K562 (cell line): ENCODE results near the gene NDRG3. TPM values are rescaled to one million over a fixed set of nuclear protein-coding genes. Genes with fewer than 3 reads are reported as not detected.

ENCODE experiments used
- ARID1B ChIP-seq: fragments of 450-650 bp; IDR thresholded peaks from 2 replicates; pipeline ENCODE4 v1.6.1; 2016; ENCODE audit warnings: antibody characterized with exemption, mild to moderate bottlenecking, inconsistent platforms
- BRD4 ChIP-seq: fragments of 200-600 bp; sonication (generic); IDR thresholded peaks from 2 replicates; pipeline ENCODE4 v1.6.1; 2017; ENCODE audit warnings: inconsistent platforms
- DPF2 ChIP-seq: fragments of 450-650 bp; IDR thresholded peaks from 2 replicates; pipeline ENCODE4 v1.6.1; 2016
- FOSL1 ChIP-seq: fragments of 200-800 bp; sonication (Bioruptor generic); conservative IDR thresholded peaks from 2 replicates; pipeline ENCODE4 v1.6.1; 2016; ENCODE audit warnings: missing genetic modification characterization, missing compliant biosample characterization
- GATAD2B ChIP-seq: fragments of 450-650 bp; IDR thresholded peaks from 2 replicates; pipeline ENCODE4 v1.6.1; 2017; ENCODE audit warnings: mild to moderate bottlenecking, borderline replicate concordance
- HLTF ChIP-seq: fragments of 450-650 bp; IDR thresholded peaks from 2 replicates; pipeline ENCODE4 v1.6.1; 2016
- KDM5B ChIP-seq: fragments of 200-600 bp; sonication (generic); IDR thresholded peaks from 2 replicates; pipeline ENCODE4 v1.6.1; 2012; ENCODE audit warnings: low read depth, mild to moderate bottlenecking, moderate library complexity, low read length, control low read depth, inconsistent platforms; ENCODE audit not compliant: insufficient replicate concordance
- MCM7 ChIP-seq, 2 experiments: fragments of 450-650 bp; IDR thresholded peaks; 2 replicates each; pipeline ENCODE4 v1.6.1; 2016 to 2018
- MEIS2 ChIP-seq: fragments of 450-650 bp; IDR thresholded peaks from 2 replicates; pipeline ENCODE4 v1.6.1; 2014; ENCODE audit warnings: mild to moderate bottlenecking; ENCODE audit not compliant: partially characterized antibody
- MTA3 ChIP-seq: fragments of 450-650 bp; formaldehyde crosslinking; IDR thresholded peaks from 2 replicates; pipeline ENCODE4 v1.6.1; 2017; ENCODE audit warnings: mild to moderate bottlenecking, borderline replicate concordance
- POU5F1 ChIP-seq: fragments of 150-350 bp; IDR thresholded peaks from 2 replicates; pipeline ENCODE4 v1.6.1; 2014; ENCODE audit warnings: borderline replicate concordance, low read length, low read depth, mild to moderate bottlenecking; ENCODE audit not compliant: partially characterized antibody
- RBM34 ChIP-seq: fragments of 200-400 bp; formaldehyde crosslinking; IDR thresholded peaks from 2 replicates; pipeline ENCODE4 v1.6.1; 2018; ENCODE audit warnings: low read length, borderline replicate concordance; ENCODE audit not compliant: insufficient read depth
- SNIP1 ChIP-seq: fragments of 450-650 bp; IDR thresholded peaks from 2 replicates; pipeline ENCODE4 v1.7.1; 2017; ENCODE audit warnings: low read depth, mild to moderate bottlenecking
- ZNF431 ChIP-seq: sonication (generic); formaldehyde crosslinking; IDR thresholded peaks from 2 replicates; pipeline ENCODE4 v1.8.0; 2022; ENCODE audit warnings: mild to moderate bottlenecking, missing genetic modification reagents
- ZNF586 ChIP-seq: fragments of 450-650 bp; formaldehyde crosslinking; conservative IDR thresholded peaks from 2 replicates; pipeline ENCODE4 v1.4.0; 2020; ENCODE audit warnings: mild to moderate bottlenecking, moderate library complexity
- ZNF717 ChIP-seq: fragments of 250-450 bp; sonication (Bioruptor Pico); IDR thresholded peaks from 2 replicates; pipeline ENCODE4 v1.5.0; 2021
- polyA plus RNA-seq, 8 experiments: library from polyadenylated mRNA; depleted of rRNA in 4 of 8; stranded (reverse) in 5 of 8; unstranded in 3 of 8; fragments of >200 nt; fragmentation: Nextera tagmentation in 2 of 8; fragmentation: Illumina TruSeq in 1 of 8; extraction: Ambion mirVana in 2 of 8; extraction: Trizol in 1 of 8; gene quantifications; 2 replicates each; pipeline versions ENCODE4 v1.2.1 to v1.2.3, GENCODE V29; 2011 to 2014; ENCODE audit warnings: inconsistent platforms in 1 of 8, missing spikeins in 1 of 8
- total RNA-seq, 7 experiments: library from RNA; depleted of rRNA in 6 of 7; stranded (reverse); fragments of >200 nt in 6 of 7; fragmentation: Illumina TruSeq in 2 of 7; extraction: Trizol in 2 of 7; gene quantifications; 2 replicates each; pipeline versions ENCODE4 v1.2.1 to v1.2.3, GENCODE V29; 2011 to 2021; ENCODE audit warnings: low replicate concordance in 1 of 7
- TF ChIP-seq, protein P1 (sequence below): fragments of 450-650 bp; IDR thresholded peaks from 2 replicates; pipeline ENCODE4 v1.6.1; 2016; ENCODE audit warnings: low read depth
- TF ChIP-seq, protein P2 (sequence below): sonication (generic); formaldehyde crosslinking; IDR thresholded peaks from 2 replicates; pipeline ENCODE4 v1.8.0; 2023; ENCODE audit warnings: mild to moderate bottlenecking, missing genetic modification reagents
- TF ChIP-seq, protein P3 (sequence below): fragments of 450-650 bp; conservative IDR thresholded peaks from 2 replicates; pipeline ENCODE4 v1.6.1; 2016; ENCODE audit warnings: missing genetic modification characterization, low read depth, mild to moderate bottlenecking, missing compliant biosample characterization, moderate library complexity

Gene NDRG3
- total and polyA plus RNA-seq, 9 of the 15 experiments (the other 6 are each of a cell fraction or from before 2014, with no cell fraction given): 14.6 to 39.4 (median 24.4) TPM

DNA sequence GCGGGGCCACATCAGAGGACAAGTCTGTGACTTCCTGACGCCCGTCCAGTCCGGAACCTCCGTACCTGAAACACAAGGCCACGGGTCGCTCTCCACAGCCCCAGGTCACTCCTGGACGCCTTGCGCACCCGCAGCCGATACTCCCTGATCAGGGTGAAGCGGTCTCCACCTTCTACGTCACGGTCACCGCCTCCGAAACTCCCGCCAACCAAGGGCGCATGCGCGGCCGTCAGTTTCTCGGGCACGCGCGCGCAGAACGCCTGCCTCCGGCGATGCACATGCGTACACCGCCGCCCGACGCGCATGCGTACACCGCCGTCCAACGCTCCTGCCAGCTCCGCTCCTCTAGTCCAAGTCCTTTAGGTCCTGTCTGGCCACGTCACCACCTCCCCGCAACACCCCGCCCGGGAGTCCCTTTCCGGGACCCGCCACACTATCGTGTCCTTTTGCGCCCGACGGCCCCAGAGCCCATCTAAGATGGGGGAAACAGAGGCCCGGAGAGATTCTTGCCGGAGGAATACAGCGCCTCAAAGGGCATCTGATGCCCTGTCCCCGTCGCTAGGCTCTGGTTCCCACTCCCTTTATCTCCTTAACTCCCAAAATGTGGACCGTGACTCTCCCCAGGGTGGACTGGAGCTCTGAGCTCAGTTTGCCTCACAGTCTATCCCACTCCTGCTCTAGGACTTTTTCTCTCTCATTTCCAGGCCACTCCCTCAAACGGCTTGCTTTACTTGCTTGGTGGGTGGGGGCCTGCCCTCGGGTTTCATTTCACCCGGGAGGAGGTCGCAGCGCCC, 27.9 kb upstream of the NDRG3 start, which contains the start of gene DSN1 (continued):
- TF ChIP-seq, protein P1, sequence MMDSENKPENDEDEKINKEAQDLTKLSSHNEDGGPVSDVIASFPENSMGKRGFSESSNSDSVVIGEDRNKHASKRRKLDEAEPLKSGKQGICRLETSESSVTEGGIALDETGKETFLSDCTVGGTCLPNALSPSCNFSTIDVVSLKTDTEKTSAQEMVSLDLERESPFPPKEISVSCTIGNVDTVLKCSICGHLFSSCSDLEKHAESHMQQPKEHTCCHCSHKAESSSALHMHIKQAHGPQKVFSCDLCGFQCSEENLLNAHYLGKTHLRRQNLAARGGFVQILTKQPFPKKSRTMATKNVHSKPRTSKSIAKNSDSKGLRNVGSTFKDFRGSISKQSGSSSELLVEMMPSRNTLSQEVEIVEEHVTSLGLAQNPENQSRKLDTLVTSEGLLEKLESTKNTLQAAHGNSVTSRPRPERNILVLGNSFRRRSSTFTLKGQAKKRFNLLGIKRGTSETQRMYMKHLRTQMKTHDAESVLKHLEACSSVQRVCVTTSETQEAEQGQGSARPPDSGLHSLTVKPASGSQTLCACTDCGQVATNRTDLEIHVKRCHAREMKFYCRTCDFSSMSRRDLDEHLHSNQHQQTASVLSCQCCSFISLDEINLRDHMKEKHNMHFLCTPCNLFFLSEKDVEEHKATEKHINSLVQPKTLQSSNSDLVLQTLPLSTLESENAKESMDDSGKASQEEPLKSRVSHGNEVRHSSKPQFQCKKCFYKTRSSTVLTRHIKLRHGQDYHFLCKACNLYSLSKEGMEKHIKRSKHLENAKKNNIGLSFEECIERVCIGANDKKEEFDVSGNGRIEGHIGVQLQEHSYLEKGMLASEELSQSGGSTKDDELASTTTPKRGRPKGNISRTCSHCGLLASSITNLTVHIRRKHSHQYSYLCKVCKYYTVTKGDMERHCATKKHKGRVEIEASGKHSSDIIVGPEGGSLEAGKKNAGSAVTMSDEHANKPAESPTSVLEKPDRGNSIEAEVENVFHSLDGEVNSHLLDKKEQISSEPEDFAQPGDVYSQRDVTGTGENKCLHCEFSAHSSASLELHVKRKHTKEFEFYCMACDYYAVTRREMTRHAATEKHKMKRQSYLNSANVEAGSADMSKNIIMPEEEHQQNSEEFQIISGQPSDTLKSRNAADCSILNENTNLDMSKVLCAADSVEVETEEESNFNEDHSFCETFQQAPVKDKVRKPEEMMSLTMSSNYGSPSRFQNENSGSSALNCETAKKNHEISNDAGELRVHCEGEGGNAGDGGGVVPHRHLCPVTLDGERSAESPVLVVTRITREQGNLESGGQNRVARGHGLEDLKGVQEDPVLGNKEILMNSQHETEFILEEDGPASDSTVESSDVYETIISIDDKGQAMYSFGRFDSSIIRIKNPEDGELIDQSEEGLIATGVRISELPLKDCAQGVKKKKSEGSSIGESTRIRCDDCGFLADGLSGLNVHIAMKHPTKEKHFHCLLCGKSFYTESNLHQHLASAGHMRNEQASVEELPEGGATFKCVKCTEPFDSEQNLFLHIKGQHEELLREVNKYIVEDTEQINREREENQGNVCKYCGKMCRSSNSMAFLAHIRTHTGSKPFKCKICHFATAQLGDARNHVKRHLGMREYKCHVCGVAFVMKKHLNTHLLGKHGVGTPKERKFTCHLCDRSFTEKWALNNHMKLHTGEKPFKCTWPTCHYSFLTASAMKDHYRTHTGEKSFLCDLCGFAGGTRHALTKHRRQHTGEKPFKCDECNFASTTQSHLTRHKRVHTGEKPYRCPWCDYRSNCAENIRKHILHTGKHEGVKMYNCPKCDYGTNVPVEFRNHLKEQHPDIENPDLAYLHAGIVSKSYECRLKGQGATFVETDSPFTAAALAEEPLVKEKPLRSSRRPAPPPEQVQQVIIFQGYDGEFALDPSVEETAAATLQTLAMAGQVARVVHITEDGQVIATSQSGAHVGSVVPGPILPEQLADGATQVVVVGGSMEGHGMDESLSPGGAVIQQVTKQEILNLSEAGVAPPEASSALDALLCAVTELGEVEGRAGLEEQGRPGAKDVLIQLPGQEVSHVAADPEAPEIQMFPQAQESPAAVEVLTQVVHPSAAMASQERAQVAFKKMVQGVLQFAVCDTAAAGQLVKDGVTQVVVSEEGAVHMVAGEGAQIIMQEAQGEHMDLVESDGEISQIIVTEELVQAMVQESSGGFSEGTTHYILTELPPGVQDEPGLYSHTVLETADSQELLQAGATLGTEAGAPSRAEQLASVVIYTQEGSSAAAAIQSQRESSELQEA: no peak
- TF ChIP-seq SNIP1 (no peak), ZNF717 (no peak), ZNF431 (CRISPR knock-in tag) (no peak), FOSL1 (tag) (peak; percentile 54), RBM34 (no peak), POU5F1 (peak; percentile 68), ARID1B (peak; percentile 32; the same call in 1 of the 2 replicates), MEIS2 (peak; percentile 98), MCM7 (IDR thresholded peaks at IDR 0.05) (no peak), KDM5B (peak; percentile 39), BRD4 (peak; percentile 83), MTA3 (peak; percentile 47; the same call in 1 of the 2 replicates), HLTF (no peak), GATAD2B (peak; percentile 48; the same call in 1 of the 2 replicates), ZNF586 (CRISPR knock-in tag) (no peak), DPF2 (peak; percentile 71)
- TF ChIP-seq, protein P2, sequence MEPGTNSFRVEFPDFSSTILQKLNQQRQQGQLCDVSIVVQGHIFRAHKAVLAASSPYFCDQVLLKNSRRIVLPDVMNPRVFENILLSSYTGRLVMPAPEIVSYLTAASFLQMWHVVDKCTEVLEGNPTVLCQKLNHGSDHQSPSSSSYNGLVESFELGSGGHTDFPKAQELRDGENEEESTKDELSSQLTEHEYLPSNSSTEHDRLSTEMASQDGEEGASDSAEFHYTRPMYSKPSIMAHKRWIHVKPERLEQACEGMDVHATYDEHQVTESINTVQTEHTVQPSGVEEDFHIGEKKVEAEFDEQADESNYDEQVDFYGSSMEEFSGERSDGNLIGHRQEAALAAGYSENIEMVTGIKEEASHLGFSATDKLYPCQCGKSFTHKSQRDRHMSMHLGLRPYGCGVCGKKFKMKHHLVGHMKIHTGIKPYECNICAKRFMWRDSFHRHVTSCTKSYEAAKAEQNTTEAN (CRISPR knock-in tag): no peak
- TF ChIP-seq, protein P3, sequence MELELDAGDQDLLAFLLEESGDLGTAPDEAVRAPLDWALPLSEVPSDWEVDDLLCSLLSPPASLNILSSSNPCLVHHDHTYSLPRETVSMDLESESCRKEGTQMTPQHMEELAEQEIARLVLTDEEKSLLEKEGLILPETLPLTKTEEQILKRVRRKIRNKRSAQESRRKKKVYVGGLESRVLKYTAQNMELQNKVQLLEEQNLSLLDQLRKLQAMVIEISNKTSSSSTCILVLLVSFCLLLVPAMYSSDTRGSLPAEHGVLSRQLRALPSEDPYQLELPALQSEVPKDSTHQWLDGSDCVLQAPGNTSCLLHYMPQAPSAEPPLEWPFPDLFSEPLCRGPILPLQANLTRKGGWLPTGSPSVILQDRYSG (tag): peak; percentile 94
